Fibroblast of lung (primary cell): ENCODE data around the gene ANTXRL.

Source experiments
- EZH2 ChIP-seq: IDR thresholded peaks from 2 replicates; pipeline ENCODE4 v1.5.1; 2012; ENCODE audit warnings: low read length, control low read depth, mild to moderate bottlenecking; ENCODE audit errors: missing control alignments
- TF ChIP-seq, protein P1 (sequence below), 2 donors: IDR thresholded peaks in 1 of 2; conservative IDR thresholded peaks in 1 of 2; 1 replicate in 1 of 2; 2 replicates in 1 of 2; pipeline ENCODE4 v1.5.1; 2011 to 2012; ENCODE audit warnings: low read length in 2 of 2, control low read depth in 1 of 2, inconsistent platforms in 1 of 2, low read depth in 1 of 2, mild to moderate bottlenecking in 1 of 2

DNA sequence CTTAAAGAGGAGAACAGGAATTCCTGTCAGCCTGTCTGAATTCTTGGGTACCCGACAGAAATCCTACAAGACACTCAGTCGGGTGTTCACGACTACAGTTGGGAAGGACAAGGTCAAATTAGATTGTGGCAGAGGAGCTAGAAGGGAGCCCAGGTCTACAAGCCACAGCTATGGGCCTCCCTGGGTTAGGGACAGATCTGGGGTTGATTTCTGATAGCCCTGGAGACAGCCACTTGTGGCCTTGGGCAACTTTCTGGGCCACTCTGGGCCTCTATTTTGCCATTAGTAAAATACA is 39.7 kb upstream of the ANTXRL start:
- TF ChIP-seq, protein P1, sequence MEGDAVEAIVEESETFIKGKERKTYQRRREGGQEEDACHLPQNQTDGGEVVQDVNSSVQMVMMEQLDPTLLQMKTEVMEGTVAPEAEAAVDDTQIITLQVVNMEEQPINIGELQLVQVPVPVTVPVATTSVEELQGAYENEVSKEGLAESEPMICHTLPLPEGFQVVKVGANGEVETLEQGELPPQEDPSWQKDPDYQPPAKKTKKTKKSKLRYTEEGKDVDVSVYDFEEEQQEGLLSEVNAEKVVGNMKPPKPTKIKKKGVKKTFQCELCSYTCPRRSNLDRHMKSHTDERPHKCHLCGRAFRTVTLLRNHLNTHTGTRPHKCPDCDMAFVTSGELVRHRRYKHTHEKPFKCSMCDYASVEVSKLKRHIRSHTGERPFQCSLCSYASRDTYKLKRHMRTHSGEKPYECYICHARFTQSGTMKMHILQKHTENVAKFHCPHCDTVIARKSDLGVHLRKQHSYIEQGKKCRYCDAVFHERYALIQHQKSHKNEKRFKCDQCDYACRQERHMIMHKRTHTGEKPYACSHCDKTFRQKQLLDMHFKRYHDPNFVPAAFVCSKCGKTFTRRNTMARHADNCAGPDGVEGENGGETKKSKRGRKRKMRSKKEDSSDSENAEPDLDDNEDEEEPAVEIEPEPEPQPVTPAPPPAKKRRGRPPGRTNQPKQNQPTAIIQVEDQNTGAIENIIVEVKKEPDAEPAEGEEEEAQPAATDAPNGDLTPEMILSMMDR (conservative IDR thresholded peaks at IDR 0.05 in 1 of 2, IDR thresholded peaks at IDR 0.05 in 1 of 2; ENCODE audit: low read depth in 1 of 2, low read length in 2 of 2), result no peak
- TF ChIP-seq EZH2, result no peak
